ENCODE measurements around the gene HRG.
"Not testable (repeated sequence)": the region's sequence is repeated elsewhere in the genome, so short reads cannot be mapped to it uniquely, and the experiment has no call there.

Gene HRG

GRCh38 chr3:186664119-186664495, 1.7 kb upstream of the HRG start:
- Histone ChIP-seq H3K36me3 (ENCODE audit: insufficient read depth, low read length) (no peaks in the 10 kb centered on the region), H3K27ac (ENCODE audit: low read depth, low read length) (no peak overlapping the region), H3K9ac (ENCODE audit: low read length) (no peak overlapping the region), H3K4me1 (ENCODE audit: insufficient read depth, low read length) (no peaks in the 10 kb centered on the region), H3K9me3 (ENCODE audit: low read length) (no peaks in the 10 kb centered on the region), H3K27me3 (ENCODE audit: control insufficient read depth in 1 of 2, insufficient read depth in 2 of 2, low read length in 2 of 2) (no peaks in the 10 kb centered on the region), H3K4me3 (ENCODE audit: low read depth in 1 of 2, low read length in 2 of 2) (no peak overlapping the region)

- no peaks in the 10 kb centered on the region for H3K4me1 ChIP-seq (ENCODE audit: insufficient read depth, low read length)
- H3K9ac ChIP-seq (ENCODE audit: low read length), result no peak overlapping the region
- no peaks in the 10 kb centered on the region for H3K27me3 ChIP-seq (ENCODE audit: control insufficient read depth in 1 of 2, insufficient read depth in 2 of 2, low read length in 2 of 2)
- no peaks in the 10 kb centered on the region for H3K9me3 ChIP-seq (ENCODE audit: low read length)
- H3K27ac ChIP-seq (ENCODE audit: low read depth, low read length), result no peak overlapping the region
- H3K36me3 ChIP-seq (ENCODE audit: insufficient read depth, low read length), result no peaks in the 10 kb centered on the region
- H3K4me3 ChIP-seq (ENCODE audit: low read depth in 1 of 2, low read length in 2 of 2), result no peak overlapping the region
Observed at GRCh38 chr3:186664506-186664905, 1.3 kb upstream of the HRG start.

GRCh38 chr3:186668426-186668825, 2.6 kb downstream of the HRG start:
- no peaks in the 10 kb centered on the region for H3K9me3 ChIP-seq (ENCODE audit: low read length)
- H3K36me3 ChIP-seq (ENCODE audit: insufficient read depth, low read length), result no peaks in the 10 kb centered on the region
- no peak overlapping the region for H3K27ac ChIP-seq (ENCODE audit: low read depth, low read length)
- H3K4me3 ChIP-seq (ENCODE audit: low read depth in 1 of 2, low read length in 2 of 2), result no peak overlapping the region
- H3K27me3 ChIP-seq (ENCODE audit: control insufficient read depth in 1 of 2, insufficient read depth in 2 of 2, low read length in 2 of 2), result no peaks in the 10 kb centered on the region
- no peak overlapping the region for H3K9ac ChIP-seq (ENCODE audit: low read length)
- H3K4me1 ChIP-seq (ENCODE audit: insufficient read depth, low read length), result no peaks in the 10 kb centered on the region

- Histone ChIP-seq H3K4me1 (ENCODE audit: insufficient read depth, low read length) (no peaks in the 10 kb centered on the region), H3K9ac (ENCODE audit: low read length) (no peak overlapping the region), H3K27ac (ENCODE audit: low read depth, low read length) (no peak overlapping the region), H3K36me3 (ENCODE audit: insufficient read depth, low read length) (no peaks in the 10 kb centered on the region), H3K27me3 (ENCODE audit: control insufficient read depth in 1 of 2, insufficient read depth in 2 of 2, low read length in 2 of 2) (no peaks in the 10 kb centered on the region), H3K4me3 (ENCODE audit: low read depth in 1 of 2, low read length in 2 of 2) (no peak overlapping the region), H3K9me3 (ENCODE audit: low read length) (no peaks in the 10 kb centered on the region)
Observed at GRCh38 chr3:186669378-186670084, 3.7 kb downstream of the HRG start.

- Histone ChIP-seq H3K4me3 (ENCODE audit: low read depth in 1 of 2, low read length in 2 of 2) (no peak overlapping the region), H3K27me3 (ENCODE audit: control insufficient read depth in 1 of 2, insufficient read depth in 2 of 2, low read length in 2 of 2) (no peaks in the 10 kb centered on the region), H3K36me3 (ENCODE audit: insufficient read depth, low read length) (no peaks in the 10 kb centered on the region), H3K27ac (ENCODE audit: low read depth, low read length) (no peak overlapping the region), H3K4me1 (ENCODE audit: insufficient read depth, low read length) (no peaks in the 10 kb centered on the region), H3K9me3 (ENCODE audit: low read length) (no peaks in the 10 kb centered on the region), H3K9ac (ENCODE audit: low read length) (no peak overlapping the region)
Observed at GRCh38 chr3:186670155-186670554, 4.3 kb downstream of the HRG start.

GRCh38 chr3:186671051-186671450, 5.2 kb downstream of the HRG start:
- H3K4me3 ChIP-seq (ENCODE audit: low read depth in 1 of 2, low read length in 2 of 2), result no peak overlapping the region
- H3K9ac ChIP-seq (ENCODE audit: low read length), result no peak overlapping the region
- no peaks in the 10 kb centered on the region for H3K36me3 ChIP-seq (ENCODE audit: insufficient read depth, low read length)
- H3K27me3 ChIP-seq (ENCODE audit: control insufficient read depth in 1 of 2, insufficient read depth in 2 of 2, low read length in 2 of 2), result no peaks in the 10 kb centered on the region
- no peak overlapping the region for H3K27ac ChIP-seq (ENCODE audit: low read depth, low read length)
- no peaks in the 10 kb centered on the region for H3K9me3 ChIP-seq (ENCODE audit: low read length)
- no peaks in the 10 kb centered on the region for H3K4me1 ChIP-seq (ENCODE audit: insufficient read depth, low read length)

- H3K27me3 ChIP-seq (ENCODE audit: control insufficient read depth in 1 of 2, insufficient read depth in 2 of 2, low read length in 2 of 2), result no peaks in the 10 kb centered on the region
- no peak overlapping the region for H3K27ac ChIP-seq (ENCODE audit: low read depth, low read length)
- no peaks in the 10 kb centered on the region for H3K4me1 ChIP-seq (ENCODE audit: insufficient read depth, low read length)
- no peaks in the 10 kb centered on the region for H3K36me3 ChIP-seq (ENCODE audit: insufficient read depth, low read length)
- H3K4me3 ChIP-seq (ENCODE audit: low read depth in 1 of 2, low read length in 2 of 2), result no peak overlapping the region
- H3K9me3 ChIP-seq (ENCODE audit: low read length), result no peaks in the 10 kb centered on the region
- no peak overlapping the region for H3K9ac ChIP-seq (ENCODE audit: low read length)
Observed at GRCh38 chr3:186678604-186679003, 12.8 kb downstream of the HRG start.

GRCh38 chr3:186679151-186679550, 13.3 kb downstream of the HRG start:
- no peak overlapping the region for H3K9ac ChIP-seq (ENCODE audit: low read length)
- H3K4me3 ChIP-seq (ENCODE audit: low read depth in 1 of 2, low read length in 2 of 2), result no peak overlapping the region
- H3K27ac ChIP-seq (ENCODE audit: low read depth, low read length), result no peak overlapping the region
- no peaks in the 10 kb centered on the region for H3K27me3 ChIP-seq (ENCODE audit: control insufficient read depth in 1 of 2, insufficient read depth in 2 of 2, low read length in 2 of 2)
- no peaks in the 10 kb centered on the region for H3K36me3 ChIP-seq (ENCODE audit: insufficient read depth, low read length)
- no peaks in the 10 kb centered on the region for H3K9me3 ChIP-seq (ENCODE audit: low read length)
- H3K4me1 ChIP-seq (ENCODE audit: insufficient read depth, low read length), result no peaks in the 10 kb centered on the region

GRCh38 chr3:186680869-186681268, 15.1 kb downstream of the HRG start:
- H3K36me3 ChIP-seq (ENCODE audit: insufficient read depth, low read length), result no peaks in the 10 kb centered on the region
- H3K27ac ChIP-seq (ENCODE audit: low read depth, low read length), result no peak overlapping the region
- no peaks in the 10 kb centered on the region for H3K27me3 ChIP-seq (ENCODE audit: control insufficient read depth in 1 of 2, insufficient read depth in 2 of 2, low read length in 2 of 2)

GRCh38 chr3:186682812-186683211, 17.0 kb downstream of the HRG start:
- H3K4me1 ChIP-seq (ENCODE audit: insufficient read depth, low read length), result no peaks in the 10 kb centered on the region
- no peak overlapping the region for H3K4me3 ChIP-seq (ENCODE audit: low read depth in 1 of 2, low read length in 2 of 2)
- H3K9me3 ChIP-seq (ENCODE audit: low read length), result no peaks in the 10 kb centered on the region
- no peak overlapping the region for H3K9ac ChIP-seq (ENCODE audit: low read length)
- no peaks in the 10 kb centered on the region for H3K36me3 ChIP-seq (ENCODE audit: insufficient read depth, low read length)
- H3K27me3 ChIP-seq (ENCODE audit: control insufficient read depth in 1 of 2, insufficient read depth in 2 of 2, low read length in 2 of 2), result no peaks in the 10 kb centered on the region
- H3K27ac ChIP-seq (ENCODE audit: low read depth, low read length), result no peak overlapping the region

More at GRCh38 chr3:186680869-186681268, 15.1 kb downstream of the HRG start:
- no peaks in the 10 kb centered on the region for H3K4me1 ChIP-seq (ENCODE audit: insufficient read depth, low read length)
- no peak overlapping the region for H3K4me3 ChIP-seq (ENCODE audit: low read depth in 1 of 2, low read length in 2 of 2)
- H3K9ac ChIP-seq (ENCODE audit: low read length), result no peak overlapping the region
- no peaks in the 10 kb centered on the region for H3K9me3 ChIP-seq (ENCODE audit: low read length)

GRCh38 chr3:186683979-186684378, 18.2 kb downstream of the HRG start:
- H3K4me1 ChIP-seq (ENCODE audit: insufficient read depth, low read length), result no peaks in the 10 kb centered on the region

GRCh38 chr3:186686475-186686874, 20.7 kb downstream of the HRG start:
- H3K27ac ChIP-seq (ENCODE audit: low read depth, low read length); H3K36me3 ChIP-seq (ENCODE audit: insufficient read depth, low read length); H3K4me3 ChIP-seq (ENCODE audit: low read depth in 1 of 2, low read length in 2 of 2); H3K27me3 ChIP-seq (ENCODE audit: control insufficient read depth in 1 of 2, insufficient read depth in 2 of 2, low read length in 2 of 2); H3K4me1 ChIP-seq (ENCODE audit: insufficient read depth, low read length); H3K9ac ChIP-seq (ENCODE audit: low read length); H3K9me3 ChIP-seq (ENCODE audit: low read length): not testable (repeated sequence)

More at GRCh38 chr3:186683979-186684378, 18.2 kb downstream of the HRG start:
- no peaks in the 10 kb centered on the region for H3K27me3 ChIP-seq (ENCODE audit: control insufficient read depth in 1 of 2, insufficient read depth in 2 of 2, low read length in 2 of 2)
- no peaks in the 10 kb centered on the region for H3K36me3 ChIP-seq (ENCODE audit: insufficient read depth, low read length)
- no peaks in the 10 kb centered on the region for H3K9me3 ChIP-seq (ENCODE audit: low read length)
- no peak overlapping the region for H3K27ac ChIP-seq (ENCODE audit: low read depth, low read length)
- H3K4me3 ChIP-seq (ENCODE audit: low read depth in 1 of 2, low read length in 2 of 2), result no peak overlapping the region
- no peak overlapping the region for H3K9ac ChIP-seq (ENCODE audit: low read length)

Data from muscle layer of colon (tissue), 2 donors.